HUDEP-2 (cell line): ENCODE results near the gene HOXC12.

ENCODE experiments used
- DNase-seq, 76 experiments: peaks; one replicate each; lab custom pipeline; 2025; ENCODE audit not compliant: unreplicated experiment in 76 of 76; lab: John Stamatoyannopoulos, UW

HOXC12 gene

GRCh38 chr12:54005853-54006558 lies 51.3 kb downstream of the HOXC12 start:
- DNase-seq: peak in 65 of 76 experiments; percentile 6 to 82 (median 60)

- DNase-seq: no peak
These were observed 52.0 kb downstream of the HOXC12 start for GRCh38 chr12:54006559-54007220.

DNA sequence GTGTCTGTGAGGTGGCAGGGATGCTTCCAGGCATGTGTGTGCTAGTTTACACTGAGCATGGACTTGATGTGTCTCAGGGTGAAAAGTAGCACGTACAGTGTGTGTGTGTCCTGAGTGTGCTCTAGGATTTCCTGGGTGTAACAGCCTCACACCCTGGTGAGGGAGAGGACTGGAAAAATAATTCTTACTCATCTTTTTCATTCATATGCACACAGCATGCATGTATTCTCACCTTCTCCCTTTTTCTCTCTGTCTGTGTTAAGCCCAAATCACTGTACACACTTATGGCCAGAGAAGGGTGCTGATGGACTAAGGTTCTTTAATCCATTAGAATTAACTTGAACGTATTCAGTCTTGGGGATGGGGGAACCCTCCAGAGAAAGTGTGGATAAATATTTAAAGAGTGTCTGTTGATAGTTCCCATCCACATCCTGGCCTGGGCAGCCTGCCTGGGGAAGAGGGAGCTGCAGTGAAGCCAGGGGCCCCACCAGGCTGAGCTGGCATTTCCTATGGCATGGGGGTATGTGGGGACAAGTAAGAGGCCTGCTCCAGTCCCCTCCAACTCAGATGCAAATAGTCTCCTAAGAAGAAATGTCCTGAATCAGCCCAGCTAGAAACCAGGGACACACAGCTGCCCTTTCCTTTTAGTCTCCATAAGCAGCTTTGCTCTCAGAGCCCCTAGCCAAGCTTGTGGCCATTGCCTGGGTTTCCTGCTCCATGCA lies 53.0 kb downstream of the HOXC12 start:
- no peak for DNase-seq

- DNase-seq: no peak
These were observed 53.5 kb downstream of the HOXC12 start for GRCh38 chr12:54008260-54008552.
